GM18511 (cell line): ENCODE results near the gene CACNA1C.
A peak's percentile ranks its signal among the peaks of the same experiment; 100 is the strongest.

Experiments used
- ATAC-seq: cut with Tn5 transposase; IDR thresholded peaks from one replicate; pipeline ENCODE4 v1.9.1; 2021; ENCODE audit warnings: mild to moderate bottlenecking, moderate library complexity; ENCODE audit not compliant: unreplicated experiment

CACNA1C gene

GRCh38 chr12:2382370-2383155 is 329.8 kb downstream of the CACNA1C start:
- ATAC-seq: no peak

GRCh38 chr12:2383325-2384028 is 330.7 kb downstream of the CACNA1C start:
- ATAC-seq: no peak

- no peak for ATAC-seq
Measured at GRCh38 chr12:2384029-2384386, 331.2 kb downstream of the CACNA1C start.

- no peak for ATAC-seq
Measured at GRCh38 chr12:2384533-2385351, 332.0 kb downstream of the CACNA1C start.

GRCh38 chr12:2385529-2385928 is 332.7 kb downstream of the CACNA1C start:
- ATAC-seq: no peak

GRCh38 chr12:2386566-2386965 is 333.8 kb downstream of the CACNA1C start:
- no peak for ATAC-seq

- ATAC-seq: peak; percentile 61
Measured at GRCh38 chr12:2387103-2387834, 334.5 kb downstream of the CACNA1C start.

- ATAC-seq: no peak
Measured at GRCh38 chr12:2389079-2389790, 336.4 kb downstream of the CACNA1C start.

- no peak for ATAC-seq
Measured at GRCh38 chr12:2390133-2390532, 337.3 kb downstream of the CACNA1C start.

- no peak for ATAC-seq
Measured at GRCh38 chr12:2390850-2391390, 338.1 kb downstream of the CACNA1C start.

GRCh38 chr12:2391740-2392331 is 339.0 kb downstream of the CACNA1C start:
- no peak for ATAC-seq

- no peak for ATAC-seq
Measured at GRCh38 chr12:2393016-2393415, 340.2 kb downstream of the CACNA1C start.

GRCh38 chr12:2393996-2394395 is 341.2 kb downstream of the CACNA1C start:
- ATAC-seq: no peak

- ATAC-seq: no peak
Measured at GRCh38 chr12:2395354-2395977, 342.7 kb downstream of the CACNA1C start.

- ATAC-seq: no peak
Measured at GRCh38 chr12:2396448-2396871, 343.7 kb downstream of the CACNA1C start.

GRCh38 chr12:2397356-2398045 is 344.7 kb downstream of the CACNA1C start:
- no peak for ATAC-seq

- ATAC-seq: no peak
Measured at GRCh38 chr12:2401040-2401439, 348.3 kb downstream of the CACNA1C start.

- ATAC-seq: no peak
Measured at GRCh38 chr12:2402073-2402579, 349.3 kb downstream of the CACNA1C start.
